Measurements from ENCODE around the gene PDE4A. TPM values are rescaled to one million over a fixed set of nuclear protein-coding genes. Genes with fewer than 3 reads are reported as not detected.
"Not testable (repeated sequence)": the region's sequence is repeated elsewhere in the genome, so short reads cannot be mapped to it uniquely, and the experiment has no call there.

PDE4A gene
- total RNA-seq, 2 donors from 2014 or later: 14.5 to 15.1 TPM

DNA sequence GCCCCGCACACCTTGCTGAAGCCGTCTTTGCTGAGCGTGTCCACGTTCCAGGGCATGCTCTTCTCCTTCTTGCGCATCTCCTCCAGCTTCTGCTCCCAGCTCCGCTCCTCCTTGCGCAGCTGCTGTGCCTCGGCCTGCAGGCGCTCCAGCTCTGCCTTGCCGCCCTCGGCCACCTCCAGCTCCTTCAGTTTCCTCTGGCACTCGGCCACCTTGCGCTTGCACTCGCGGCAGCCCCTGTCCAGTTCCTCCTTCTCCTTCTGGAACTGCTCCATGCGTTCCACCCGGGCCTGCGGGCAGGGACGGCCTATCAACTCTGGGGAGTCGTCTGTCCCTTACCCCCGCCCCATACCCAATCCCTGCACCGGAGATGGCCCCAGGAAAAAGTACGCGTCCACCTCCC is 24.4 kb upstream of the PDE4A start:
- no peak for DNase-seq (ENCODE audit: low spot score)
- no peaks in the 10 kb centered on the region for H3K27me3 ChIP-seq (replicated peaks; ENCODE audit: insufficient read depth)
- H3K36me3 ChIP-seq: peaks cover 8 to 15% of the 10 kb centered on the region in 2 donors
- H3K9me3 ChIP-seq: no peaks in the 10 kb centered on the region
- no peak overlapping the region for H3K4me3 ChIP-seq
- peaks cover 4% of the 10 kb centered on the region for H3K4me1 ChIP-seq (replicated peaks)
- WGBS: 80% methylated on average over 24 of the region's 24 CpGs
- H3K27ac ChIP-seq: no peak overlapping the region
- intact Hi-C loops (cut with DNase I): no loop called here
- no peak for TF ChIP-seq POLR2AphosphoS5 (IDR thresholded peaks at IDR 0.05)
- TF ChIP-seq, protein P1, sequence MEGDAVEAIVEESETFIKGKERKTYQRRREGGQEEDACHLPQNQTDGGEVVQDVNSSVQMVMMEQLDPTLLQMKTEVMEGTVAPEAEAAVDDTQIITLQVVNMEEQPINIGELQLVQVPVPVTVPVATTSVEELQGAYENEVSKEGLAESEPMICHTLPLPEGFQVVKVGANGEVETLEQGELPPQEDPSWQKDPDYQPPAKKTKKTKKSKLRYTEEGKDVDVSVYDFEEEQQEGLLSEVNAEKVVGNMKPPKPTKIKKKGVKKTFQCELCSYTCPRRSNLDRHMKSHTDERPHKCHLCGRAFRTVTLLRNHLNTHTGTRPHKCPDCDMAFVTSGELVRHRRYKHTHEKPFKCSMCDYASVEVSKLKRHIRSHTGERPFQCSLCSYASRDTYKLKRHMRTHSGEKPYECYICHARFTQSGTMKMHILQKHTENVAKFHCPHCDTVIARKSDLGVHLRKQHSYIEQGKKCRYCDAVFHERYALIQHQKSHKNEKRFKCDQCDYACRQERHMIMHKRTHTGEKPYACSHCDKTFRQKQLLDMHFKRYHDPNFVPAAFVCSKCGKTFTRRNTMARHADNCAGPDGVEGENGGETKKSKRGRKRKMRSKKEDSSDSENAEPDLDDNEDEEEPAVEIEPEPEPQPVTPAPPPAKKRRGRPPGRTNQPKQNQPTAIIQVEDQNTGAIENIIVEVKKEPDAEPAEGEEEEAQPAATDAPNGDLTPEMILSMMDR (IDR thresholded peaks at IDR 0.05): no peak
- no peak for TF ChIP-seq POLR2A (IDR thresholded peaks at IDR 0.05)

DNA sequence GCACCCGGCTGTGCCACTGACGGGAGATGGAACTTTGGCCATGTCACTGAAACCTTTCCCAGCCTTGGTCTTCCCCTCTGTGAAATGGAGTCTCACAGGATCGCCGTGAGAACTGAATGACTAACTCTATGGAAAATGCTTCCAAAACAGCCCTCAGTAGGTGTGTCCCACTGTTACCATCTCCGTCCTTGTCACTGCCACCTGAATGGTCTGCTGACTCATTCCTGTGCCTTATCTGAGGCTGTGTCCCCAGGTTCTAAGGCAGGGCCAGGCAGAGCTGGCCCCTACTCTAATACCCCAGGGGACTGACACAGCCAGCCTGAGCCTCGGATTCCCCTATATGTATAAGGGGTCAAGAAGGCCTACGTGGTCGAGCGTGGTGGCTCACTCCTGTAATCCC is 21.5 kb upstream of the PDE4A start:
- WGBS: 96% methylated on average over 9 of the region's 9 CpGs
- H3K4me3 ChIP-seq: no peak overlapping the region
- H3K27me3 ChIP-seq (replicated peaks; ENCODE audit: insufficient read depth): no peaks in the 10 kb centered on the region
- no peaks in the 10 kb centered on the region for H3K9me3 ChIP-seq
- peaks cover 9% of the 10 kb centered on the region for H3K4me1 ChIP-seq (replicated peaks)
- DNase-seq (ENCODE audit: low spot score): no peak
- no peak overlapping the region for H3K27ac ChIP-seq
- intact Hi-C loops (cut with DNase I): no loop called here
- peaks cover 5 to 8% of the 10 kb centered on the region in 2 donors for H3K36me3 ChIP-seq
- TF ChIP-seq, protein P1 (IDR thresholded peaks at IDR 0.05): no peak
- TF ChIP-seq POLR2AphosphoS5 (IDR thresholded peaks at IDR 0.05) (no peak), POLR2A (IDR thresholded peaks at IDR 0.05) (no peak)

DNA sequence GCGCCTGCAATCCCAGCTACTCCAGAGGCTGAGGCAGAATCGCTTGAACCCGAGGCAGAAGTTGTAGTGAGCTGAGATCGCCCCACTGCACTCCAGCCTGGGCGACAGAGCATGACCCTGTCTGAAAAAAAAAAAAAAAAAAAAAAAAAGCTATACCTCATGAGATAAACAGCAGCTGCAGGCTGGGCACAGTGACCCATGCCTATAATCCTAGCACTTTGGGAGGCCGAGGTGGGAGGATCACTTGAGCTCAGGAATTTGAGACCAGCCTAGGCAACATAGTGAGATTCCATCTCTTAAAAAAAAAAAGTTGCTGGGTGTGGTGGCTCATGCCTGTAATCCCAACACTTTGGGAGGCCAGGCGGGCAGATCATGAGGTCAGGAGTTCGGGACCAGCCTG is 21.0 kb upstream of the PDE4A start:
- H3K36me3 ChIP-seq; H3K27ac ChIP-seq; intact Hi-C loops (cut with DNase I); DNase-seq (ENCODE audit: low spot score); H3K9me3 ChIP-seq; H3K4me3 ChIP-seq; H3K27me3 ChIP-seq (replicated peaks; ENCODE audit: insufficient read depth): not testable (repeated sequence)
- 93% methylated on average over 8 of the region's 8 CpGs for WGBS
- peaks cover 11% of the 10 kb centered on the region for H3K4me1 ChIP-seq (replicated peaks)

DNA sequence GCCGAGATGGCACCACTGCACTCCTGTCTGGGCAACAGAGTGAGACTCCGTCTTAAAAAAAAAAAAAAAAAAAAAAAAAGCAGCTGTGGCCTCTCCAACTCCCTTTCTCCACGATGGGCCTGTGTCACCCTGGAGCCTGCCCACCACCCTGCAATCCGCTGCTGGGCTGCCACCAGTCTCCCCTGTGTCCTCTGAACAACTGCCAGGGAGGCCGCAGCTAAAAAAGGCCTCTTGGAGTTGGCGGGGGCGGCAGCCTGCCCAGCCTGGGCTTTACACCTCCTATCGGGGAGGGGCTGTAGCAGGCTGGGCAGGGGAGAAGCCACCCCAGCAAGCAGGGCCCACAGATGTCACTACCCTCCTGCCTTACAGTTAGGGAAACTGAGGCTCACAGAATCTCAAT is 20.5 kb upstream of the PDE4A start:
- Histone ChIP-seq H3K27ac (no peak overlapping the region), H3K27me3 (replicated peaks; ENCODE audit: insufficient read depth) (no peaks in the 10 kb centered on the region), H3K4me3 (no peak overlapping the region), H3K36me3 (peaks cover 0 to 4% of the 10 kb centered on the region in 2 donors), H3K9me3 (no peaks in the 10 kb centered on the region), H3K4me1 (replicated peaks) (peaks cover 16% of the 10 kb centered on the region)
- DNase-seq (ENCODE audit: low spot score): no peak
- WGBS: 91% methylated on average over 8 of the region's 8 CpGs
- intact Hi-C loops (cut with DNase I): no loop called here
- TF ChIP-seq, protein P1 (IDR thresholded peaks at IDR 0.05): no peak
- TF ChIP-seq POLR2AphosphoS5 (IDR thresholded peaks at IDR 0.05) (no peak), POLR2A (IDR thresholded peaks at IDR 0.05) (no peak)

DNA sequence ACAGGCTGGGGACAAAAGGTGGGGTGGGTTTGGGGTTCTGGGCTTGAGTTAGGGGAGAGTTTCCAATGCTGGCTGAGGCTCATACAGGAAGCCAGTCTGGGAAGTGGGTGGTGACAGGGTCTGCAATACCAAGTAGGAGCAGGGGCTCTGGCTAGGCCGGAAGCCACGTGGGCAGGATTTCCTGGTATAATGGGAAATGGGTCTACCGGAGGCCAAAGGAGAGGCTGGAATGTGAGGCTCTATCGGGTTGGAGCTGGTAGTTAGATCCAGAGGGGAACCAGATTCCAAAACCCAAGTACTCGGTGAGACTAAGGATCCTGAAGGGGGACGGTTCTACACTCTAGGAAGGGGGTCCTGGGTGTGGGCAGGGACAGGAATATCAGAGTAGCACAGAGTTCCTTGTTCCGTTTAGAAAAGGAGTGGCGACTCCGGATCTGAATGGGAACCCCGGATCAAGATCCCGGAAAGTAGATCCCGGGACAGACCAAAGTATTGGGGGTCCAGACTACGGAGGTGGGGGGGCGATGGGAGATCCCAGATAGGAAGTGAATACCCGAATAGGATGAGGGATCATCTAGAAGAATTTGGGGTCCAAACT is 17.8 kb upstream of the PDE4A start:
- WGBS: 2% methylated on average over 15 of the region's 15 CpGs
- Histone ChIP-seq H3K4me3 (peak overlapping the region; percentile 64 to 86), H3K27me3 (replicated peaks; ENCODE audit: insufficient read depth) (no peaks in the 10 kb centered on the region), H3K36me3 (no peaks in the 10 kb centered on the region), H3K4me1 (replicated peaks) (peaks cover 19% of the 10 kb centered on the region), H3K9me3 (no peaks in the 10 kb centered on the region), H3K27ac (peak overlapping the region; percentile 72 to 73)
- intact Hi-C loops (cut with DNase I): no loop called here
- DNase-seq (ENCODE audit: low spot score): no peak
- TF ChIP-seq POLR2AphosphoS5 (IDR thresholded peaks at IDR 0.05) (no peak), POLR2A (IDR thresholded peaks at IDR 0.05) (no peak)
- TF ChIP-seq, protein P1 (IDR thresholded peaks at IDR 0.05): no peak
